HG02678 (cell line): ENCODE measurements around the gene TOX2.

Source experiments
- ATAC-seq: cut with Tn5 transposase; IDR thresholded peaks from one replicate; pipeline ENCODE4 v1.9.1; 2021; ENCODE audit warnings: mild to moderate bottlenecking, moderate library complexity; ENCODE audit not compliant: unreplicated experiment

Gene TOX2

GRCh38 chr20:44052166-44052565 lies 137.5 kb downstream of the TOX2 start:
- no peak for ATAC-seq

- ATAC-seq = no peak
Measured at GRCh38 chr20:44053046-44053445, 138.4 kb downstream of the TOX2 start.

- no peak for ATAC-seq
Measured at GRCh38 chr20:44054118-44054517, 139.5 kb downstream of the TOX2 start.

GRCh38 chr20:44054849-44055248 lies 140.2 kb downstream of the TOX2 start:
- ATAC-seq = no peak

- no peak for ATAC-seq
Measured at GRCh38 chr20:44056010-44056698, 141.5 kb downstream of the TOX2 start.

- no peak for ATAC-seq
Measured at GRCh38 chr20:44057698-44058675, 143.3 kb downstream of the TOX2 start.

GRCh38 chr20:44064501-44065400 lies 150.1 kb downstream of the TOX2 start:
- ATAC-seq = no peak

GRCh38 chr20:44065401-44066340 lies 151.0 kb downstream of the TOX2 start:
- ATAC-seq = no peak

GRCh38 chr20:44066645-44067606 lies 152.3 kb downstream of the TOX2 start:
- no peak for ATAC-seq

- no peak for ATAC-seq
Measured at GRCh38 chr20:44067650-44068081, 153.0 kb downstream of the TOX2 start.

- ATAC-seq = peak; percentile 13
Measured at GRCh38 chr20:44068316-44069201, 153.9 kb downstream of the TOX2 start.

- ATAC-seq = peak; percentile 67
Measured at GRCh38 chr20:44069203-44070011, 154.8 kb downstream of the TOX2 start.

- no peak for ATAC-seq
Measured at GRCh38 chr20:44070139-44070900, 155.7 kb downstream of the TOX2 start.

- no peak for ATAC-seq
Measured at GRCh38 chr20:44071057-44071456, 156.4 kb downstream of the TOX2 start.

- no peak for ATAC-seq
Measured at GRCh38 chr20:44071526-44072111, 157.0 kb downstream of the TOX2 start.

- peak; percentile 37 for ATAC-seq
Measured at GRCh38 chr20:44072384-44072783, 157.7 kb downstream of the TOX2 start.
